H1 (cell line): ENCODE measurements around the gene RELCH.

ENCODE experiments used
- BACH1 ChIP-seq: IDR thresholded peaks from 2 replicates; pipeline ENCODE4 v1.6.1; 2012; ENCODE audit warnings: low read length, improper control_type of control experiment
- CHD2 ChIP-seq: IDR thresholded peaks from 2 replicates; pipeline ENCODE4 v1.6.1; 2012; ENCODE audit warnings: low read length, improper control_type of control experiment
- CTCF ChIP-seq, 3 experiments: IDR thresholded peaks; 1 replicate in 2 of 3; 2 replicates in 1 of 3; pipeline versions ENCODE4 v1.5.1 to v1.6.1; 2011; ENCODE audit warnings: low read length in 3 of 3, mild to moderate bottlenecking in 3 of 3, inconsistent platforms in 2 of 3, low read depth in 1 of 3, moderate library complexity in 1 of 3; ENCODE audit not compliant: insufficient read depth in 1 of 3; ENCODE audit errors: control extremely low read depth in 1 of 3
- EZH2 ChIP-seq: fragments of 200-600 bp; sonication (generic); IDR thresholded peaks from 2 replicates; pipeline ENCODE4 v1.7.1; 2012; ENCODE audit warnings: low read depth, mild to moderate bottlenecking, moderate library complexity, low read length, inconsistent platforms; ENCODE audit not compliant: severe bottlenecking
- MAFK ChIP-seq: IDR thresholded peaks from 2 replicates; pipeline ENCODE4 v1.6.1; 2012; ENCODE audit warnings: low read depth, mild to moderate bottlenecking, improper control_type of control experiment, low read length
- NANOG ChIP-seq: IDR thresholded peaks from 2 replicates; pipeline ENCODE4 v1.6.1; 2011; ENCODE audit warnings: low read length, low read depth, mild to moderate bottlenecking, inconsistent platforms; ENCODE audit not compliant: insufficient read depth, poor library complexity, severe bottlenecking
- POLR2AphosphoS5 ChIP-seq: IDR thresholded peaks from 2 replicates; pipeline ENCODE4 v1.6.1; 2011; ENCODE audit warnings: low read depth, low read length
- SIX5 ChIP-seq: IDR thresholded peaks from 2 replicates; pipeline ENCODE4 v1.6.1; 2011; ENCODE audit warnings: mild to moderate bottlenecking, low read depth, low read length
- TCF12 ChIP-seq: IDR thresholded peaks from 2 replicates; pipeline ENCODE4 v1.6.1; 2011; ENCODE audit warnings: low read depth, mild to moderate bottlenecking, low read length

- TF ChIP-seq CTCF (IDR thresholded peaks at IDR 0.05; ENCODE audit: control extremely low read depth in 1 of 3, insufficient read depth in 1 of 3, low read depth in 1 of 3, low read length in 3 of 3), result no peak
- TF ChIP-seq NANOG, result no peak
- no peak for TF ChIP-seq POLR2AphosphoS5
- TF ChIP-seq BACH1, result no peak
- no peak for TF ChIP-seq EZH2
- no peak for TF ChIP-seq SIX5
- TF ChIP-seq TCF12, result no peak
- no peak for TF ChIP-seq CHD2
- TF ChIP-seq MAFK, result no peak
Measured at GRCh38 chr18:62282188-62282629, 95.2 kb downstream of the RELCH start.
